HFF-Myc (cell line): ENCODE measurements around the gene PARD6G.

Experiments
- DNase-seq: peaks from one replicate; pipeline ENCODE4 v3.0.0-alpha.2; 2011; ENCODE audit warnings: low read depth; ENCODE audit errors: extremely low read depth
- H3K4me3 ChIP-seq: replicated peaks from 2 replicates; pipeline ENCODE4 v1.5.1; 2011; ENCODE audit warnings: low read depth, mild to moderate bottlenecking, control low read depth, low read length
- CTCF ChIP-seq: IDR thresholded peaks from 2 replicates; pipeline ENCODE4 v1.5.1; 2012; ENCODE audit warnings: mild to moderate bottlenecking, low read depth, low read length, control low read depth; ENCODE audit errors: missing control alignments

PARD6G gene

GRCh38 chr18:80246445-80247392, 595 bp downstream of the PARD6G start:
- H3K4me3 ChIP-seq: peak overlapping the region; percentile 72
- DNase-seq: no peak

GRCh38 chr18:80245781-80246444, 1.4 kb downstream of the PARD6G start:
- peak overlapping the region; percentile 72 for H3K4me3 ChIP-seq
- DNase-seq: no peak
- no peak for TF ChIP-seq CTCF

More at GRCh38 chr18:80246445-80247392, 595 bp downstream of the PARD6G start:
- TF ChIP-seq CTCF: no peak

GRCh38 chr18:80244956-80245730, 2.2 kb downstream of the PARD6G start:
- H3K4me3 ChIP-seq: peak overlapping the region; percentile 72
- TF ChIP-seq CTCF: no peak
- no peak for DNase-seq

GRCh38 chr18:80244167-80244566, 3.1 kb downstream of the PARD6G start:
- no peak overlapping the region for H3K4me3 ChIP-seq
- no peak for DNase-seq
- no peak for TF ChIP-seq CTCF

GRCh38 chr18:80243204-80243603, 4.1 kb downstream of the PARD6G start:
- H3K4me3 ChIP-seq: no peak overlapping the region
- TF ChIP-seq CTCF: no peak
- DNase-seq: no peak

GRCh38 chr18:80241919-80242777, 5.2 kb downstream of the PARD6G start:
- no peak overlapping the region for H3K4me3 ChIP-seq
- TF ChIP-seq CTCF: no peak
- DNase-seq: no peak
